ENCODE results near the gene CORO7.

Gene CORO7

DNA sequence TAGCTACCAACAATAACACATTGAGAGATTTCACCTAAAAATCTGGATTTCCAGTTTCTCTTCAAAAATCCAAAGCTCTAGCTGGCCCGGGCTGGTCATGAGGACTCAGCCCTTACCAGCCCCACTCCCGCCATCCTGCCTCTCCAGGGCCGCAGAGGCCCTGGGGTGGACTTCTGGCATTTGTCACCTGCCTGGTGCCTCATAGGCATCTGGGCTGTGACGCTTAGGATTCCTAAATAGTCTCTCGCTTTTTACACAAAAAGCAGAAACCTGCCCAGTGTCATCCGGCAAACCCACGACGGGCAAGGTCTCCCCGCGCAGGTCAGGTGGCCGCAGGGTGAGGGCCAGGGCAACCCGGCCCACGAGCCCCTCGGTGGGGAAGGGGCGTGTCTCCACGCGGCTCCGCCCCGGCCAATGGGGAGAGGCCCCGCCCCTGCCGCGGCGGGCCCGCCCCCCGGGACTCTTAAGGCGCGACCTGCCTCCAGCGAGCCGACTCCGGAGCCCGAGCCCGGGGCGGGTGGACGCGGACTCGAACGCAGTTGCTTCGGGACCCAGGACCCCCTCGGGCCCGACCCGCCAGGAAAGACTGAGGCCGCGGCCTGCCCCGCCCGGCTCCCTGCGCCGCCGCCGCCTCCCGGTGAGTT lies 44.9 kb downstream of the CORO7 start, which contains the start of gene VASN:
Gene VASN (plus strand): TSS at position 492 of the 644 bp plus-strand sequence. CDS start 9,030 bp downstream, outside the sequence.
- DNase-seq (ENCODE audit: low read depth in 2 of 2), result peak; percentile 24 to 62

DNA sequence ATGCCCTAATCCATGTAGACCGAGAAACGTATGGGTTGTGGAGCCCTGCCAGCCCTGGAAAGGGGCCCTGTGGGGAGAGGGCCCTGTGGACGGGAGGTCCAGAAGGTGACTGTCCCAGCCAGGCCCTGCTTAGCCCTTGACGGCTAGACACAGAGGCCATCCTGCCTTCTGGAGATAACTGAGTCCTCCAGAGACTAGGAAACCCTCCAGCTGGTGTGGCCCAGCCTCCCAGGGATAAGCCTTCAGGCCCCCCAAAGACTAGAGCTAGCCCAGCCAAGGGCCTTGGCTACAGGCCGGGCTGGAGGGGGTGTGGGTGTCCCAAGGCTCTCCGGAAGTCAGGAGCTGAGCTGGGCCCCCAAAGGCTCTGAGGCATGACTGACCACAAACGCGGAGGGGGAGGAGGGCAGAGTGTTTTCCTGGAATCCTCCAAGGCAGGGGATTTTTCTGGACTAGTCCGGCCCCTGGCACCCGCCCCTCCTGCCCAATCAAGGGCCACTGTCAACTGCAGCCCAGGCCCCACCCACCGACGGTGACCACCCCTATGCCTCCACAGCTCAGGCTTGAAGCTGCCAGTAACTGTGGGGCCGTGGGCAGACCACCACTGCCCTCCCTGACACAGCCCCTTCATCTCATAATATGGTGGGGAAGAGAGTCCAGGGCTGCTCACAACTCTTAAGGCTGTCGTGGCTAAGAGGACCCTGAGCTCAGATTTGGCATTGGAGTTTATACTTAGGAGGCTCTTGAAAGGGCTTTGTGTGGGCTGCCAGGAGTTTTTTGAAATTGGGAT lies 45.6 kb downstream of the CORO7 start:
- DNase-seq (ENCODE audit: low read depth in 2 of 2), result no peak

- no peak for DNase-seq (ENCODE audit: low read depth in 2 of 2)
These were observed 46.2 kb downstream of the CORO7 start for GRCh38 chr16:4370151-4370550.

DNA sequence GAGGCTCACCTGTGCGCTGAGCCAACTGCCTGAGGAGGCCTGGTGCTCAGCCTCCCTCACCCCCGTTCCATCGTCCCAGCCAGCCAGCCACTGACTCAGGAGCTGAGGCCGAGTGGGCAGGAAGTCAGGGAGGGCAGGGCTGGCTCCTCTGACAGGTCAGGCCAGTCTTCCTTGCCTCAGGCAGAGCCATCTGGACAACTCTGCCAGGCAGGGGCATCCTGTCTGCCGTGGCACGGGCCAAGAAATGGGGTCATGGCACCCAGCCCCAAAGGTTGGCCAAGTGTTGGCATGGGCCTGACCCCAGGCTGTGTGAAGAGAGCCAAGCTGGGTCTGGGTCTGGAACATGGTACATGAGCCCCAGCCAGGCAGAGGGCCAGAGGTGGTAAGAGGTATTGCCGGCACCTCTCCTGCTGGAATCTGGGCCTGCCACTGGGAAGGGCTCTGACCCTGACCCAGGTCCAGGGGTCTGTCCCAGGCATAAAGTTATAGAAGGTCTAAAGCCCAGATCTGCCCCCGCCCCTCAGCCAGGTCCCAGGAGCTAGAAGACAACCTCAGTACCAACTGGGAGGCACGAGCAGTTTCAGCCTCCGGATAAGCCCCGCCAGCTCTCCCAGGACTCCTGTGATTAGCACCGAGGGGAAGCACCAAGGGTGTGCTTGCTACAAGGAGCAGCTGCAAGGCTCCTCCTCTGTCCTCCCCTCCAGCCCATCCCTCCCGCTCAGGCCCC lies 47.2 kb downstream of the CORO7 start:
- no peak for DNase-seq (ENCODE audit: low read depth in 2 of 2)

- no peak for DNase-seq (ENCODE audit: low read depth in 2 of 2)
These were observed 49.0 kb downstream of the CORO7 start for GRCh38 chr16:4367393-4367856.

GRCh38 chr16:4366016-4366415 lies 50.4 kb downstream of the CORO7 start:
- no peak for DNase-seq (ENCODE audit: low read depth in 2 of 2)

- DNase-seq (ENCODE audit: low read depth in 2 of 2), result no peak
These were observed 50.8 kb downstream of the CORO7 start for GRCh38 chr16:4365615-4366014.

GRCh38 chr16:4365014-4365406 lies 51.4 kb downstream of the CORO7 start:
- DNase-seq (ENCODE audit: low read depth in 2 of 2), result no peak

DNA sequence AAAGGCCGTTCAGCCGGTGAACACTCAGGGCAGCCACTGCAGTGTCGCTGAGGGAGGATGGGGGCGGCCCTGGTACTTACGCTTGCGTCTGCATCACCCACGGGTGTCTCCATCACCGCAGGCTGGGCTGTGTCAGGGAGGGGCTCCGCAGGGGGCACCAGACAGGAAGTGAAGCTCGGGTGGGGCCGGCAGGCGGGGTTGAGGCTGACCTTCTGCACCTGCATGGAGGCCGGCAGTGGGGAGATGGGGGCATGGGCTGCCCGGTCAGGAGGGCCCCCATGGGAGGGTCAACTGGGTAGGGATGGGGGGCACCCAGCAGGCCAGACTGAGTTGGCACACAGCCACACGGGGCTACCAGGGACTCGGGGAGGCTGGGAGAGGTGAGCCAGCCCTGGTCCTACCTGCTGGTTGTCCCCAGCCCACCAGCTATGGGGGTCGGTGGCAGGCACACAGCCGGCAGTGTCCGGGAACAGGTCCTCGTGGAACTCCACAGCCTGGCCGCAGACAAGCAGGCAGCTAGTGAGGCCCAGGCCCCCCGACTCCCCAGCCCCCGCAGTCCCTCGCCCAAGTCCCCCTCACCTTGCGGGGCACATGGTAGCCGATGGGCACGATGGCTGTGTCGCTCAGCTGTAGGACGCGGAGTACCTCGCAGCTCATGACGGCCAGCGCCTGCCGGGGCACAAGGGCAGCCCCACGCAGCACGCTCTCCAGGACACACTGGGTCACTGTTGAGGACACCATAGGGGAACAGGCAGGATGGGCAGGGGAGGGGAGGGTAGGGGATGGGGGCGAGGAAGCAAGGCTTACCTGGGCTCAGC lies 52.0 kb downstream of the CORO7 start:
- no peak for DNase-seq (ENCODE audit: low read depth in 2 of 2)

GRCh38 chr16:4362476-4363135 lies 53.8 kb downstream of the CORO7 start:
- no peak for DNase-seq (ENCODE audit: low read depth in 2 of 2)

DNA sequence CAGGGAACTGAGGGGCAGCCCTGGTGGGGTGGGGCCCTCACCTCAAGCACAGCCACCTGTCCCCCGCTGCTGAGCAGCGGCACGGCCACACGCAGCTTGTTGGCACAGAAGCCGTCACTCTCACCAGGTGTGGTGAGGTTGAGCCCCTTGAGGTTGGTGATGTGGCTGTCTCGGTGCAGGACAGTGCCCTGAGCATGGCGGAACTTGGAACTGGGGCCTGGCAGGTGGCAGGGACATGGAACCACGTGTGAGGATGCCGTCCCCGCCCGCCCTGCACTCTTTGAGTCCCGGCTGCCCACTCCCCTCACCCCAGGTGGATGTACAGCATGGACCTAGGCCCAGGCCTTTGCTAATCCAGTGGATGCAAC lies 54.5 kb downstream of the CORO7 start:
- DNase-seq (ENCODE audit: low read depth in 2 of 2), result no peak

DNA sequence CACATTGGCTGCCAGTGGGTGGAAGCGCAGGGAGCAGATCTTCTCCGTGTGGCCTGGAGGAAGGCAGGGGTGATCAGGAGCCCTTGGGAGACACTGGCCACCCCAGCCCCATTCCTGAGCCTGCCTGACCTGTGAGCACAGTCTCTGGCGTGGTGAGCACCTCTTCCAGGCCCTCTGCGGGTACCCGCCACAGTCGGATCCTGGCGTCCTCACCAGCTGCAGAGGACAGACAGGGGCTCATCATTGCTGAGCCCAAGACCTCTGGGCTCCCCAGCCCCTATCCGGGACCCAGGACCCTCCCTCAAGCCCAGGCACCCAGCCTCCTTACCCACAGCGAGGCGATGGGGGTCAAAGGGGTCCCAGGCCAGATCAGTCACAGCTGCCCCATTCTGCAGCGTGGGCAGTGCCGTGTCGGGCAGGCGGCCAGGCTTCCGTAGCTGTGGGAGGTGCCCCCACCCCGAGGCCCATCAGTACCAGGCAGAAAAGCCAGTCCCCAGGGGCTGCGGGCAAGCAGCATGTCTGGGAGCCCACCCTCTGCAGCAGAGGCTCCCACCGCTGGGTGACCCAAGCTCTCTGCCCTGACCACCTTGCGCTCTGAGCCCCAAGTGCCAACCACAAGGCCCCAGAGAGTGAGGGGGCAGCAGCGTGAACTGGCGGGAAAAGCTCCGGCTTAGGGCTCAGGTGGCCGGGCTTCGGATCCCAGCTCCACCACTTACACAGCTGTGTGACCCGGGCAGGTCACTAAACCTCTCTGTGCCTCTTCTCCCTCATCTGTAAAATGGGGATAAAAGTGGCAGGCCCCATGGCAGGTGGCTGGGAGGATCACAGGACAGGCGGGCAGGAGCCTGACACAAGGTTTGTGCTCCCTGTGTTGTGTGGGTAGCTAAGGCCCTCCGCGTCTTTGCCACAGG lies 55.1 kb downstream of the CORO7 start:
- DNase-seq (ENCODE audit: low read depth in 2 of 2), result no peak

DNA sequence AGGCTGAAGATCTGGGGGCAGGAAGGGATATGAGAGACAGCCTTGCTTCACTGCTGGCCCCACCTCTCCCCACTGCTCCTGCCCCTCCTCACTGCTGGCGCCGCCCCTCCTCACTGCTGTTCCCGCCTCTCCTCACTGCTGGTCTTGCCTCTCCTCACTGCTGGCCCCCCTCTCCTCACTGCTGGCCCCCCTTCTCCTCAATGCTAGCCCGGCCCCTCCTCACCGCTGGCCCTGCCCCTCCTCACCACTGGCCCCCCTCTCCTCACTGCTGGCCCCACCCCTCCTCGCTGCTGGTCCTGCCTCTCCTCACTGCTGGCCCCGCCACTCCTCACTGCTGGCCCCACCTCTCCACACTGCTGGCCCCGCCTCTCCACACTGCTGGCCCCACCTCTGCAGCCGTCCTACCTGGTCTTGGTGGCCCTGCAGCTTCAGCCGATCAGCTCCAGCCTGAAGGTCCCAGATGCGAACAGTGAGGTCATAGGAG lies 55.8 kb downstream of the CORO7 start:
- no peak for DNase-seq (ENCODE audit: low read depth in 2 of 2)

DNA sequence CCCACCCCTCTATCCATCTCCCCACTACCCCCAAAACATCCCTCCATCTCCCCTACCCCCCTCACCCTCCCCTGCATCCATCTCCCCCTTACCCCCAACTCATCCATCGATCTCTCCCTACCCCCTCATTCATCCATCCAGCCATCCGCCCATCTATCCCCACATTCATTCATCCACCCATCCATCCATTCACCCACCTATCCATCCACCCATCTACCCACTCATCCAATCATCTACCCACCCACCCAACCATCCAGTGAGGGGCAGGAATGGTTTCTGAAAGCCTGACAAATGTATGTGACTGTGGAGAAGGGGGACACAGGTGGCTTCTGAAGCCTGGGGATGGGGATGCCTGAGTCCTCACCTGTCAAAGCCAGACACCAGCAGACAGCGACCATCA lies 56.5 kb downstream of the CORO7 start:
- DNase-seq (ENCODE audit: low read depth in 2 of 2), result no peak

DNA sequence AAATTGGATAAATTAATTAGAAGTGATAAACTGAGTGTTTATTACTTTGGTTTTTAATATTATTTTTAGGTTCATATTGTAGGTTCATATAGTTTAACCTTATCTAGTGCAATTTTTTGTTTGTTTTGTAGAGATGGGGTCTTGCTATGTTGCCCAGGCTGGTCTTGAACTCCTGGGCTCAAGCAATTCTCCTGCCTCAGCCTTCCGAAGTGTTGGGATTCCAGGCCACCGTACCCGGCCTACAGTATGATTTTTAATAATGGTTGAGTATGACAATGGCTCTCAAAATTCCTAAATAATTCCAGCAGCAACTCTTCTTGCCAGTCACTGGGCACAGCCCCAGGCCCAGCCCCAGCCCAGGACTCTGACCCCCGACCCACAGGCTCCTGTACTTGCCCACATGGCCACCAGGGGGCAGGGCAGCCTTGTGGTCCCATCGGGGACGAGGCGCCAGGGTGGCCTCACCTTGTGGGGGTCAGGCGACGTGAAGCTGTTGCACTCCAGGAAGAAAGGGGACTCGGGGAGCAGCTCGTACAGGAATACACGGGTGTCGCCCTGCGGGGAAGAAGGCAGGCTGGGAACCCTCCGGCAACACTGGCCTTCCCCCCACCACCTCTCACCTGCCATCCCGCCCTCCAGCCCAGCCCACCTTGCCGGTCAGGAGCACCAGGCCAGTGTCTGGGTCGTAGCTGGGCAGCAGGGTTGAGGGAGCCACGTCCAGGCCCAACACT lies 57.4 kb downstream of the CORO7 start:
- DNase-seq (ENCODE audit: low read depth in 2 of 2), result peak; percentile 33 to 51

GRCh38 chr16:4358236-4358635 lies 58.2 kb downstream of the CORO7 start:
- no peak for DNase-seq (ENCODE audit: low read depth in 2 of 2)

DNA sequence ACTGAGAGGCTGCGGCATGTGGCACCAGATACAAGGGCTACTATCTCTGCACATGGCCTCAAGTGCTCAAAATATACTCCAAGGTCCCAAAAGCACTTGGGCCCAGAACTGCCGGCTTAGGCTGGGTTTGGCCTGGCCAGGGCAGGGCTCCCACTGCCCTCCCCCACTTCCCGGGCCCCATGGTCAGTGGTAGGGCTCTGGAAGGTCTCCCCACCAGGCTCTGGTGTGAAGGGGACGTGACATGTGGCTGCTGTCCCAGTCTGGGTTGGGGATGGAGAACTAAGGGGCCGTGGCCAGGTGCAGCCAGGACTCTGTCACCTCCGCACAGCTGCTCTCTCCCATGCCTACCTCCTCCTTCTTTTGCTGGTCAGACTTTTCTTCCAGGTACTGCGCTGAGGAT lies 59.6 kb downstream of the CORO7 start:
- DNase-seq (ENCODE audit: low read depth in 2 of 2), result no peak

DNA sequence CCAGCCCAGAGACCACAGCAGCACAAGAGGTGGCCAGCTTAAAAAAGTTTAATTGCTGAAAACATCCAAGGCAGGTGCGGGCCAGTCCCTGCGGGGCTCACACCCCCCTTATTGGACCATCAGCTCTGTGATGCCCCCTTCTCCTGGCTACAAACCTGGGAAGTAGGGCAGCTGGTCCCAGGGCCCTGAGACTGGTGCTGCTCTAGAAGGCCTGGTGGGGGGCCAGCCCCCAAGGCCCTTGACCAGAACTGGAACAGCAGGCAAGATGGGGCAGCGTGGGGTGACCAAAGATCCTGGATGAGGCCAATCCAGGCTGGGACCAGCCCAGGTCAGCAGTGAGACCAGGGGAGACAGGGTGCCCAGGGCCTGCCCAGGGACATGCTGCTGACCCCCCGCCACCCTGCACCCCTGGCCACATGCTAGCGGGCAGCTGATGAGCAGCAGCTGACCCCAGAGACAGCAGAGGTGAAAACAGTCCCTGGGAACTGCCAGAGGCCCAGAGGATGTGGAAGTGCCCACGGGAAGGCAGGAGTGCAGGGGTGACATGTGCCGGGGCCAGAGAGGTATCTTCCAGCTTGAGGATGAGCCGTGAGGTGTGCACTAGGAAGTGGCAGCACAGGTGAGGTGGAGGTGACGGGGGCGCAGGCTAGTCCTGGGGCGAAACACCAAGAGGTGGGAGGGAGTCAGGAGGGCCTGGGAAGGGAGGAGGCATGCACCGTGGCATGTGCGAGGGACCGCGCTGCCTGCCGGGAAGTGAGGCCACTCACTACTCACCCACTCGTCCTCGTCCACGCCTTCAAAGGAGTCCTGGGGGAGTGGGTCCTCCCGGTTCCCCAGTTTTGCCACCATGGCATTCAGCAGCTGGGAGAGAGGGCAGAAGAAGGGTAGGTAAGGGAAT lies 61.6 kb downstream of the CORO7 start:
- no peak for DNase-seq (ENCODE audit: low read depth in 2 of 2)
